Right hindlimb (tissue), 1 donor: ENCODE results near the gene PFN3.

Experiments used
- DNase-seq: peaks from one replicate; pipeline ENCODE4 v3.0.0-alpha.2; 2018

Gene PFN3

GRCh38 chr5:177357459-177358351, 42.8 kb downstream of the PFN3 start, which contains the start of gene RGS14:
TSS of gene RGS14 (plus strand) at chr5:177357924. CDS start at chr5:177358025, 101 bp downstream.
- peak; percentile 36 for DNase-seq

GRCh38 chr5:177357146-177357458, 43.4 kb downstream of the PFN3 start:
- no peak for DNase-seq

GRCh38 chr5:177356746-177357145, 43.7 kb downstream of the PFN3 start:
- DNase-seq = no peak

- DNase-seq = no peak
Observed at GRCh38 chr5:177355868-177356168, 44.6 kb downstream of the PFN3 start.

DNA sequence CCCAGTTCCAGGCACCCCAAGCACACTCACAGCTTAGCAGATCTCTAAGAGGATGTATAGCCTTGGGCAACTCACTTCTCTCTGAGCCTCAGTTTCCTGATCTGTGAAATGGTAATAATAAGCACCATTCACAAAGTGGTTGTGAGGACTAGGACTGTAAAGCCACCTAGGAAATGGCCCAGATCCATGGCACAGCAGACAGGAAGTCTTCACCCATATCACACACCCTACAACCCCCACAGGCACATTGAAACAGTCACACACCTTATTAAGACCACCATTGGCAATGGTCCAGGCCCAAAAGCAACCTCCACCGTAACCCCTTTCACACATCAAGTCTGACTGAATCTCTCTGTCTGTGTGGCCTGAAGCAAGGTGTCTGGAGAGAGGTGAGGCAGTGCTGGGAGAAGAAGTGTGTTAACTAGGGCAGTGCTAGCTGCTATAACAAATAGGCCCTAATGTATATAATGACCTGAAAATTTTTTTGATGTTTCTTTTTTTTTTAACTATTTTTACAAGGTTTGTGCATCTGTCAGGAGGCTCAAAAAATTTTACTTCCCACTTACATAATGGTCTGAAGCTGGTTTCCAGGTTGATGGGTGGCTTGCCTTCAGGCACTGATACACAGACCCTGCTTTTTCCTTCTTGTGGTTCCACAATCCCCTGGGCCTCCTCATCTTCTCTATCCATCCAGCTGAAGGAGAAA, 45.1 kb downstream of the PFN3 start:
- DNase-seq = no peak

GRCh38 chr5:177354711-177355110, 45.8 kb downstream of the PFN3 start:
- DNase-seq = no peak

DNA sequence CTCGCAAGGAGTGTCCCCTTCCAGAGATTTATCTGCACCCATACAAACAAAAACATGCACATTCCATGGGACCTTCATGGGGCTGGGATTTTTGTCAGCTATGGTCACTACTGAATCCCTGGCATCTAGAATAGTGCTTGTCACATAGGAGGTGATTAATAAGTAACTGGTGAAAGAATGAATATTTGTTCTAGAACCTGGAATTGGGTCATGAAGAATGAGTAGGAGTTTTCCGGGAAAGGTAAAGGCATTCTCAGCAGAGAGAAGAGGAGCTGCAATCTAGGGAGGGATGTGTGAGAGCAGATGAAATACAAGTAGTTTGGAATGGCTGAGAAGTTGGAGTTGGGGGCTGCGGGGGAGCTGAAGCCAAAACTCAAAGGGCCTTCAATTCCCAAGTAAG, 46.2 kb downstream of the PFN3 start:
- no peak for DNase-seq

DNA sequence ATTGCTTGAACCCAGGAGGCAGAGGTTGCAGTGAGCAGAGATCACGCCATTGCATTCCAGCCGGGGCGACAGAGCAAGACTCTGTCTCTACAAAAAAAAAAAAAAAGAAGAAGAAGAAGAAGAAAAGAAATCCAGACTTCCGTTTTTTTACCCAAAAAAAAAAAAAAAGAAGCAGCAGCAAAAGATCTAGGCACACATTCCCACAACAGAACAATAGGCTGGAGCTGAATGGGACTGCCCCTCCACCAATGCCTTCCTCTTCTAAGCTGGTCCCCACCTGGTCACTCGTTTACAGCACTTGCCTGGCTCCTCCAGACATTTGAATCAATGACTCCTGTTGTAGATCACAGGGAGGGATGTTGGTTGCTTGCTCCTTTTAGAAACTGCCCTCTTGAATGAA, 47.4 kb downstream of the PFN3 start:
- DNase-seq = no peak

- DNase-seq = peak; percentile 97
Observed at GRCh38 chr5:177351392-177352329, 48.8 kb downstream of the PFN3 start, which contains the start of gene LMAN2. TSS of gene LMAN2 (minus strand) at chr5:177351668. CDS start at chr5:177351647, 21 bp downstream.

- DNase-seq = no peak
Observed at GRCh38 chr5:177350776-177351391, 49.6 kb downstream of the PFN3 start.
